GM12891 (cell line): ENCODE data around the gene CYBB.
A peak's percentile ranks its signal among the peaks of the same experiment; 100 is the strongest.

ENCODE experiments used
- DNase-seq: peaks from one replicate; pipeline ENCODE4 v3.0.0; 2011; ENCODE audit warnings: low spot score; ENCODE audit not compliant: insufficient read length
- FAIRE-seq: peaks from 2 replicates; lab custom pipeline; 2011; peaks lifted over from hg19 to GRCh38; lab: Jason Lieb, UNC
- PAX5 ChIP-seq: IDR thresholded peaks from 2 replicates; pipeline ENCODE4 v1.6.1; 2011; ENCODE audit warnings: low read length, moderate library complexity, mild to moderate bottlenecking; ENCODE audit not compliant: insufficient read depth, severe bottlenecking
- POLR2A ChIP-seq: IDR thresholded peaks from 2 replicates; pipeline ENCODE4 v1.6.1; 2011; ENCODE audit warnings: low read depth, low read length, control low read depth
- POLR2AphosphoS5 ChIP-seq: IDR thresholded peaks from 2 replicates; pipeline ENCODE4 v1.6.1; 2011; ENCODE audit warnings: low read depth, low read length, control low read depth
- POU2F2 ChIP-seq: IDR thresholded peaks from 2 replicates; pipeline ENCODE4 v1.6.1; 2011; ENCODE audit warnings: low read depth, mild to moderate bottlenecking, control low read depth, low read length, moderate library complexity
- SPI1 ChIP-seq: IDR thresholded peaks from 2 replicates; pipeline ENCODE4 v1.6.1; 2011; ENCODE audit warnings: low read depth, low read length, control low read depth
- TAF1 ChIP-seq: IDR thresholded peaks from 2 replicates; pipeline ENCODE4 v1.6.1; 2011; ENCODE audit warnings: low read depth, low read length, control low read depth

The CYBB gene

GRCh38 chrX:37803057-37803456 lies 23.2 kb downstream of the CYBB start:
- FAIRE-seq (no peak), DNase-seq (no peak)
- no peak for TF ChIP-seq PAX5
- TF ChIP-seq POU2F2 = no peak

- DNase-seq = no peak
- TF ChIP-seq PAX5 (no peak), SPI1 (no peak), POLR2AphosphoS5 (no peak), POLR2A (no peak), TAF1 (no peak), POU2F2 (no peak)
- no peak for FAIRE-seq
Measured at GRCh38 chrX:37809970-37810369, 30.1 kb downstream of the CYBB start.

- no peak for TF ChIP-seq POLR2A
- no peak for TF ChIP-seq PAX5
- FAIRE-seq (peak; percentile 16), DNase-seq (no peak)
Measured at GRCh38 chrX:37812110-37812509, 32.3 kb downstream of the CYBB start.

GRCh38 chrX:37813570-37813969 lies 33.7 kb downstream of the CYBB start:
- FAIRE-seq (peak; percentile 83), DNase-seq (no peak)
- TF ChIP-seq PAX5 (no peak), SPI1 (no peak), POLR2A (no peak), POLR2AphosphoS5 (no peak), POU2F2 (no peak)

GRCh38 chrX:37815366-37815765 lies 35.5 kb downstream of the CYBB start:
- DNase-seq (no peak), FAIRE-seq (peak; percentile 71)
- TF ChIP-seq TAF1 = no peak
- peak; percentile 72 for TF ChIP-seq SPI1

- FAIRE-seq = no peak
- DNase-seq = no peak
- TF ChIP-seq SPI1 = no peak
- TF ChIP-seq POLR2A = 0 out of 2 replicates have a peak, but pooled peaks have one; percentile 2
Measured at GRCh38 chrX:37816766-37817165, 36.9 kb downstream of the CYBB start.

- TF ChIP-seq PAX5 = no peak
- no peak for TF ChIP-seq POU2F2
- no peak for TF ChIP-seq SPI1
- TF ChIP-seq TAF1 = no peak
- TF ChIP-seq POLR2AphosphoS5 = no peak
- TF ChIP-seq POLR2A = no peak
- FAIRE-seq = peak; percentile 88
Measured at GRCh38 chrX:37817176-37817575, 37.3 kb downstream of the CYBB start.

GRCh38 chrX:37817579-37817978 lies 37.7 kb downstream of the CYBB start:
- no peak for FAIRE-seq
- TF ChIP-seq TAF1 (no peak), POLR2A (no peak), PAX5 (no peak), POU2F2 (no peak), SPI1 (no peak), POLR2AphosphoS5 (no peak)

More at GRCh38 chrX:37817176-37817575, 37.3 kb downstream of the CYBB start:
- DNase-seq = no peak

GRCh38 chrX:37818031-37818430 lies 38.2 kb downstream of the CYBB start:
- DNase-seq (no peak), FAIRE-seq (peak; percentile 91)
- TF ChIP-seq SPI1 (peak; percentile 87), POU2F2 (no peak)

More at GRCh38 chrX:37817579-37817978, 37.7 kb downstream of the CYBB start:
- no peak for DNase-seq

- no peak for DNase-seq
- no peak for FAIRE-seq
- no peak for TF ChIP-seq TAF1
- no peak for TF ChIP-seq POLR2A
- TF ChIP-seq SPI1 = no peak
- TF ChIP-seq PAX5 = no peak
- no peak for TF ChIP-seq POU2F2
- TF ChIP-seq POLR2AphosphoS5 = no peak
Measured at GRCh38 chrX:37820646-37821045, 40.8 kb downstream of the CYBB start.

GRCh38 chrX:37824491-37825214 lies 44.8 kb downstream of the CYBB start:
- FAIRE-seq (no peak), DNase-seq (no peak)
- TF ChIP-seq PAX5 = no peak
- TF ChIP-seq POLR2AphosphoS5 = no peak
- TF ChIP-seq POU2F2 = no peak
- no peak for TF ChIP-seq POLR2A
- TF ChIP-seq SPI1 = no peak
- no peak for TF ChIP-seq TAF1
